PC-3 (cell line): ENCODE measurements around the gene RREB1. TPM values are rescaled to one million over a fixed set of nuclear protein-coding genes. Genes with fewer than 3 reads are reported as not detected.

Experiments used
- ATAC-seq: fragments of 200-7000 bp; cut with Tn5 transposase; 2 replicates; pipeline ENCODE4 v1.9.1; 2020; ENCODE audit warnings: mild to moderate bottlenecking, moderate library complexity
- BruUV-seq: library from RNA; stranded (reverse); fragments of 400-500 nt; replicated peaks from 2 replicates; lab custom pipeline; 2021; lab: Mats Ljungman, UMichigan
- CTCF ChIA-PET: fragments of 300-600 bp; sonication (Branson Sonifier 250); formaldehyde crosslinking; loops from one replicate; lab custom pipeline; 2022; ENCODE audit warnings: antibody characterized with exemption; lab: Charles Lee
- POLR2A ChIA-PET: fragments of 300-600 bp; sonication (Branson Sonifier 250); formaldehyde crosslinking; loops from one replicate; lab custom pipeline; 2022; ENCODE audit warnings: antibody characterized with exemption; ENCODE audit not compliant: unreplicated experiment; lab: Charles Lee
- DNase-seq: peaks from one replicate; pipeline ENCODE4 v3.0.0-alpha.2; 2015
- H2AFZ ChIP-seq: fragments of 300-600 bp; sonication (generic); 2 replicates; pipeline ENCODE4 v1.6.0; 2016; ENCODE audit warnings: antibody characterized with exemption, low read length
- H3F3A ChIP-seq: fragments of 300-600 bp; sonication (generic); one replicate; pipeline ENCODE4 v1.6.0; 2017; ENCODE audit warnings: antibody characterized with exemption, low read length, control low read depth, mild to moderate bottlenecking; ENCODE audit not compliant: unreplicated experiment
- H3K27ac ChIP-seq: fragments of 300-600 bp; sonication (generic); 2 replicates; pipeline ENCODE4 v1.5.1; 2016; ENCODE audit warnings: mild to moderate bottlenecking, low read length
- H3K27me3 ChIP-seq: fragments of 300-600 bp; sonication (generic); 2 replicates; pipeline ENCODE4 v1.6.1; 2016; ENCODE audit warnings: low read length, mixed read lengths
- H3K36me3 ChIP-seq: fragments of 300-600 bp; sonication (generic); 2 replicates; pipeline ENCODE4 v1.6.1; 2016; ENCODE audit warnings: low read depth, mixed run types, low read length, mixed read lengths
- H3K4me1 ChIP-seq: fragments of 300-600 bp; sonication (generic); 2 replicates; pipeline ENCODE4 v1.5.1; 2016; ENCODE audit warnings: low read length; ENCODE audit not compliant: insufficient read depth
- H3K4me2 ChIP-seq: fragments of 300-600 bp; sonication (generic); 2 replicates; pipeline ENCODE4 v1.6.0; 2016; ENCODE audit warnings: low read length
- H3K4me3 ChIP-seq: fragments of 300-600 bp; sonication (generic); 2 replicates; pipeline ENCODE4 v1.5.1; 2016; ENCODE audit warnings: mild to moderate bottlenecking, low read length, mixed read lengths
- H3K79me2 ChIP-seq: fragments of 300-600 bp; sonication (generic); 2 replicates; pipeline ENCODE4 v1.6.1; 2017; ENCODE audit warnings: low read length, mixed read lengths
- H3K9ac ChIP-seq: fragments of 300-600 bp; sonication (generic); 2 replicates; pipeline ENCODE4 v1.6.0; 2016; ENCODE audit warnings: mild to moderate bottlenecking, low read length
- H3K9me2 ChIP-seq: fragments of 300-600 bp; sonication (generic); replicated peaks from 2 replicates; pipeline ENCODE4 v1.6.1; 2016; ENCODE audit warnings: mixed run types, low read length, mixed read lengths
- H3K9me3 ChIP-seq: fragments of 300-600 bp; sonication (generic); 2 replicates; pipeline ENCODE4 v1.6.1; 2016; ENCODE audit warnings: low read length, mixed read lengths
- H4K20me1 ChIP-seq: fragments of 300-600 bp; sonication (generic); 2 replicates; pipeline ENCODE4 v1.6.1; 2016; ENCODE audit warnings: low read length, mixed read lengths
- EZH2 ChIP-seq: fragments of 300-600 bp; sonication (generic); IDR thresholded peaks from one replicate; pipeline ENCODE4 v1.6.1; 2017; ENCODE audit warnings: antibody characterized with exemption, mild to moderate bottlenecking, low read length; ENCODE audit not compliant: unreplicated experiment
- EZH2phosphoT487 ChIP-seq: fragments of 300-600 bp; sonication (generic); IDR thresholded peaks from 2 replicates; pipeline ENCODE4 v1.6.1; 2018; ENCODE audit warnings: mild to moderate bottlenecking, antibody characterized with exemption, low read length, borderline replicate concordance
- intact Hi-C: fragments of 100-400 bp; cut with micrococcal nuclease; formaldehyde crosslinking; loops from 2 replicates; pipeline ENCODE4 v1.9.0; 2023
- total RNA-seq: library from RNA; depleted of rRNA; stranded (reverse); fragments of >200 nt; gene quantifications from 2 replicates; pipeline ENCODE4 v1.2.3, GENCODE V29; 2014
- TF ChIP-seq, protein P1 (sequence below): fragments of 300-600 bp; sonication (generic); conservative IDR thresholded peaks from 2 replicates; pipeline ENCODE4 v1.5.1; 2017; ENCODE audit warnings: antibody characterized with exemption, low read depth, mild to moderate bottlenecking, low read length

RREB1 gene
- total RNA-seq, 1 experiment from 2014 or later: 26.0 TPM

DNA sequence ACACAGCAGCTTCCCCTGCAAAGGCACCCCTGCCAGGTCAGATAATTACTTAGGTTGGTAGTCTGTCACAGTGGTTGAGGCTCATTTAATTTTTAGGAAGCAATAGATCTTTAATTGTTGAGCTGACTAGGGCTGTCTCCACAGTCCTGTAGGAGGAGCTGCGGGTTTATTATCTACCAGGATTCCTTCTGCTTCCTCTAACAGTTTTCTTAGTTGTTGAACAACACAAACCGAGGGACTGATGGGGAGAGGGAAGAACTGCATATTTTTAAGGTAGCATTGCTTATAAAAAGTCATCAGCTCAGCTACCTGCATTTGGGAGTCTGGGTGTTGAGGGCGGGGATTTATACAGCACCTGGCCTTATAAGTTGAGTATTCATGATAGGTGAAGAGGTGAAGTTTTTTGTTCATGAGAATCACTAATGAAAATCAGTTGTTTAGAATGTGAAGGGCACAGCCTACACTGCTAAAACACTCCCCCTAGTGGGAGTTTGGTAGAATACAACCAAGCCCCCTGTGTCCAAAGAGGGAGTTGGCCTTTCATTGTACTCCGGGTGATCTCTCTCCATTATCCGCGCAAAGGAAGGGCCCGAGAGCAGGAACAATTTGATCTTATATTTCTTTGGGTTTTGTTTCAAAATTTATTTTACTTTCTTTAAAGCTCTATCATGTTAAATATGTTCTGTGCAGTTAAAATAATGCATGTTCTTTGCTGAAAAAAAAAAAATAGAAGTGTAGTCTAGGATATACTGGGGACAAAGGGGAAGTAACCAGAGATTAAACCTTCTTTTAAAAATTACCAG is 135.6 kb downstream of the RREB1 start:
- H3K27ac ChIP-seq: peak overlapping the region; percentile 64
- intact Hi-C loops: loop anchor here (1.0 to 5.0 kb wide), 5 partner anchors 135 to 566 kb away; no protein-coding TSS in a partner anchor
- BruUV-seq: no TSS peak
- DNase-seq: peak; percentile 82
- peaks cover 25% of the 10 kb centered on the region for H3K4me1 ChIP-seq
- POLR2A ChIA-PET: no interaction called here
- no peak overlapping the region for H2AFZ ChIP-seq
- peak; percentile 54 for ATAC-seq
- H3F3A ChIP-seq: no peaks in the 10 kb centered on the region
- H3K4me3 ChIP-seq: no peak overlapping the region
- H3K9ac ChIP-seq: peak overlapping the region; percentile 43
- CTCF ChIA-PET: no interaction called here
- no peaks in the 10 kb centered on the region for H3K9me2 ChIP-seq
- H3K4me2 ChIP-seq: no peak overlapping the region
- peaks cover 29% of the 10 kb centered on the region for H3K79me2 ChIP-seq
- H4K20me1 ChIP-seq: no peaks in the 10 kb centered on the region
- peaks cover 17% of the 10 kb centered on the region for H3K36me3 ChIP-seq
- TF ChIP-seq, protein P1, sequence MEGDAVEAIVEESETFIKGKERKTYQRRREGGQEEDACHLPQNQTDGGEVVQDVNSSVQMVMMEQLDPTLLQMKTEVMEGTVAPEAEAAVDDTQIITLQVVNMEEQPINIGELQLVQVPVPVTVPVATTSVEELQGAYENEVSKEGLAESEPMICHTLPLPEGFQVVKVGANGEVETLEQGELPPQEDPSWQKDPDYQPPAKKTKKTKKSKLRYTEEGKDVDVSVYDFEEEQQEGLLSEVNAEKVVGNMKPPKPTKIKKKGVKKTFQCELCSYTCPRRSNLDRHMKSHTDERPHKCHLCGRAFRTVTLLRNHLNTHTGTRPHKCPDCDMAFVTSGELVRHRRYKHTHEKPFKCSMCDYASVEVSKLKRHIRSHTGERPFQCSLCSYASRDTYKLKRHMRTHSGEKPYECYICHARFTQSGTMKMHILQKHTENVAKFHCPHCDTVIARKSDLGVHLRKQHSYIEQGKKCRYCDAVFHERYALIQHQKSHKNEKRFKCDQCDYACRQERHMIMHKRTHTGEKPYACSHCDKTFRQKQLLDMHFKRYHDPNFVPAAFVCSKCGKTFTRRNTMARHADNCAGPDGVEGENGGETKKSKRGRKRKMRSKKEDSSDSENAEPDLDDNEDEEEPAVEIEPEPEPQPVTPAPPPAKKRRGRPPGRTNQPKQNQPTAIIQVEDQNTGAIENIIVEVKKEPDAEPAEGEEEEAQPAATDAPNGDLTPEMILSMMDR: peak; percentile 91
- TF ChIP-seq EZH2: no peak
- H3K9me3 ChIP-seq: no peaks in the 10 kb centered on the region
- no peaks in the 10 kb centered on the region for H3K27me3 ChIP-seq

DNA sequence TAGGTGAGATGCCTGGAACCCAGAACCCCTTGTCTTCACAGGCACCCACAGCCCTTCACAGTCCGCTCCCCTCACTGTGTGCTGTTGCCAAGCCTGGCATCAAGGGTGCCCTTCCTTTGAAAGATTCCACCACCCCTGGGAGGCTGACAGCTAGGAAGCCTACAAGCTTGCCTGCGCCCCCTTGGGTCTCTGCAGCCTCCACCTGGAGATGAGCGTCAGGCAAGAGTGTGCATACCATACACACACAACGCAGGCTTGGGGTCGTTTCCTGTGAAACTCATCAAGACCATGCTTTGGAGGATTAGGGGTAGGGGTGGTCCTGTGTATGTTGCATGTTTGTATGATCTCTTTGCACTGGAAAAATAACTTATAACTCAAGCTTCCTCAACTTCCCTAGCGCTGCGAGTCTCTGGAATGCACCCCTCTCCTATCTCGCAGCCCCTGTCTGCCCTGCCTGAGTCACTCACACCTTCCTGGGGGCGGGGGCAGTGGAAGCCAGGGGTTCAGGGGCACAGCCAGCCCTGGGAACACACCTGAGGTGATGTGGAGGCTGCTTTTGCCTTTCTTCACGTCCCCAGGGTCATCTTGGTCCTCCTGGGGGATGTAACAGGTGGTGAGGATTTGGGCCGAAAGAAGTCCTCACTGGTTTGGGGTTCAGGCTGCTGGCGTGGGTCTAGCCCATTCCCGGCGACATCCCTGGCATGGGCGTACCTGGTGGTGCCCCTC is 138.1 kb downstream of the RREB1 start:
- Histone ChIP-seq H2AFZ (no peak overlapping the region), H3F3A (no peaks in the 10 kb centered on the region), H3K36me3 (peaks cover 32% of the 10 kb centered on the region), H3K4me3 (no peak overlapping the region), H3K4me2 (no peak overlapping the region), H4K20me1 (no peaks in the 10 kb centered on the region), H3K4me1 (peaks cover 25% of the 10 kb centered on the region), H3K27ac (no peak overlapping the region), H3K9me3 (no peaks in the 10 kb centered on the region), H3K27me3 (no peaks in the 10 kb centered on the region), H3K9ac (no peak overlapping the region), H3K79me2 (peaks cover 11% of the 10 kb centered on the region; the same call in 1 of the 2 replicates), H3K9me2 (no peaks in the 10 kb centered on the region)
- ATAC-seq (no peak), DNase-seq (no peak)
- CTCF ChIA-PET: no interaction called here
- intact Hi-C loops: no loop called here
- POLR2A ChIA-PET: no interaction called here
- TF ChIP-seq EZH2phosphoT487: no peak
- TF ChIP-seq, protein P1: no peak
- TF ChIP-seq EZH2: no peak
- BruUV-seq: no TSS peak
